Measurements from ENCODE around the gene PARP2.

DNA sequence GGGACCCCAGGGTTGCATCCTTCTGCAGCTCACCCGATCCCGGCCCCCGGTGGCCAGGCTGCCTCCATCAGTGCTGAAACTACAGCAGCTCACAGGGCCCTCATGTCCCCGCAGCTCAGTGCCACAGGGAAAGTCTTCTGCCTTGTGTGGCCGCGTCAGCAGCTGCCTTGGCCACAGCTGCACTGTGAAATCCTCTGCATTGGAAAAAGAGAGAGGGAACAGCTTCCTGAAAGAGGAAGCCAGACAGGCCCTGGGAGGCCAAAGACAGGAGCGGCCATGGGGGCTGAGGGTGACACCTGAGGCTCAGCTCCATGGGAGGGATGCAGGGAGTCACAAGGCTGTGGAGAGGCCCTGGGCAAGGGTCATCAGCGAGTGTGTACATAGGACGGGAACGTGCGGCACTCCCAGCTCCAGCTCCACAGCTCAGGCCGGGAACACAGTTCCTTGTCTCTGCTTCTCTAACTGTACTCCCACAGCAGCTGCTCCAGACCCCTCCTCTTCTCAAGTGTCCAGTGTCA lies 32.7 kb downstream of the PARP2 start:
- TF ChIP-seq POLR2A (IDR thresholded peaks at IDR 0.05), result peak; percentile 25
- TF ChIP-seq, protein P1, sequence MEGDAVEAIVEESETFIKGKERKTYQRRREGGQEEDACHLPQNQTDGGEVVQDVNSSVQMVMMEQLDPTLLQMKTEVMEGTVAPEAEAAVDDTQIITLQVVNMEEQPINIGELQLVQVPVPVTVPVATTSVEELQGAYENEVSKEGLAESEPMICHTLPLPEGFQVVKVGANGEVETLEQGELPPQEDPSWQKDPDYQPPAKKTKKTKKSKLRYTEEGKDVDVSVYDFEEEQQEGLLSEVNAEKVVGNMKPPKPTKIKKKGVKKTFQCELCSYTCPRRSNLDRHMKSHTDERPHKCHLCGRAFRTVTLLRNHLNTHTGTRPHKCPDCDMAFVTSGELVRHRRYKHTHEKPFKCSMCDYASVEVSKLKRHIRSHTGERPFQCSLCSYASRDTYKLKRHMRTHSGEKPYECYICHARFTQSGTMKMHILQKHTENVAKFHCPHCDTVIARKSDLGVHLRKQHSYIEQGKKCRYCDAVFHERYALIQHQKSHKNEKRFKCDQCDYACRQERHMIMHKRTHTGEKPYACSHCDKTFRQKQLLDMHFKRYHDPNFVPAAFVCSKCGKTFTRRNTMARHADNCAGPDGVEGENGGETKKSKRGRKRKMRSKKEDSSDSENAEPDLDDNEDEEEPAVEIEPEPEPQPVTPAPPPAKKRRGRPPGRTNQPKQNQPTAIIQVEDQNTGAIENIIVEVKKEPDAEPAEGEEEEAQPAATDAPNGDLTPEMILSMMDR (IDR thresholded peaks at IDR 0.05), result no peak

Measured in transverse colon (tissue), 3 donors.